ENCODE data around the gene PRPSAP1. TPM values are rescaled to one million over a fixed set of nuclear protein-coding genes. Genes with fewer than 3 reads are reported as not detected.

PRPSAP1 gene
- total RNA-seq, 1 donor from 2014 or later = 69.7 TPM

- Mint-ChIP-seq H3K36me3 (ENCODE audit: unreplicated experiment) (no peaks in the 10 kb centered on the region), H3K27ac (ENCODE audit: unreplicated experiment) (peak overlapping the region; percentile 80), H3K4me3 (ENCODE audit: unreplicated experiment) (peak overlapping the region; percentile 47), H3K27me3 (ENCODE audit: unreplicated experiment) (no peaks in the 10 kb centered on the region), H3K9me3 (ENCODE audit: unreplicated experiment) (no peaks in the 10 kb centered on the region), H3K4me1 (ENCODE audit: unreplicated experiment) (peaks cover 40% of the 10 kb centered on the region)
- TF ChIP-seq CTCF (IDR thresholded peaks at IDR 0.05) = no peak
- DNase-seq (ENCODE audit: extremely low spot score, unreplicated experiment) = no peak
These were observed 15.7 kb upstream of the PRPSAP1 start for GRCh38 chr17:76369379-76369778.

- Mint-ChIP-seq H3K4me1 (ENCODE audit: unreplicated experiment) (peaks cover 40% of the 10 kb centered on the region), H3K9me3 (ENCODE audit: unreplicated experiment) (no peaks in the 10 kb centered on the region), H3K27ac (ENCODE audit: unreplicated experiment) (peak overlapping the region; percentile 80), H3K4me3 (ENCODE audit: unreplicated experiment) (peak overlapping the region; percentile 47), H3K36me3 (ENCODE audit: unreplicated experiment) (no peaks in the 10 kb centered on the region), H3K27me3 (ENCODE audit: unreplicated experiment) (no peaks in the 10 kb centered on the region)
- peak; percentile 88 for DNase-seq (ENCODE audit: extremely low spot score, unreplicated experiment)
- TF ChIP-seq CTCF (IDR thresholded peaks at IDR 0.05) = no peak
These were observed 14.8 kb upstream of the PRPSAP1 start for GRCh38 chr17:76368545-76368944.

GRCh38 chr17:76367642-76368041, 13.9 kb upstream of the PRPSAP1 start:
- TF ChIP-seq CTCF (IDR thresholded peaks at IDR 0.05) = no peak
- Mint-ChIP-seq H3K4me3 (ENCODE audit: unreplicated experiment) (no peak overlapping the region), H3K36me3 (ENCODE audit: unreplicated experiment) (no peaks in the 10 kb centered on the region), H3K27me3 (ENCODE audit: unreplicated experiment) (no peaks in the 10 kb centered on the region), H3K9me3 (ENCODE audit: unreplicated experiment) (no peaks in the 10 kb centered on the region), H3K27ac (ENCODE audit: unreplicated experiment) (no peak overlapping the region), H3K4me1 (ENCODE audit: unreplicated experiment) (peaks cover 44% of the 10 kb centered on the region)
- DNase-seq (ENCODE audit: extremely low spot score, unreplicated experiment) = no peak

- Mint-ChIP-seq H3K4me1 (ENCODE audit: unreplicated experiment) (peaks cover 52% of the 10 kb centered on the region), H3K27me3 (ENCODE audit: unreplicated experiment) (no peaks in the 10 kb centered on the region), H3K9me3 (ENCODE audit: unreplicated experiment) (no peaks in the 10 kb centered on the region), H3K4me3 (ENCODE audit: unreplicated experiment) (no peak overlapping the region), H3K27ac (ENCODE audit: unreplicated experiment) (no peak overlapping the region), H3K36me3 (ENCODE audit: unreplicated experiment) (no peaks in the 10 kb centered on the region)
- no peak for DNase-seq (ENCODE audit: extremely low spot score, unreplicated experiment)
- no peak for TF ChIP-seq CTCF (IDR thresholded peaks at IDR 0.05)
These were observed 12.5 kb upstream of the PRPSAP1 start for GRCh38 chr17:76366247-76366646.

- no peaks in the 10 kb centered on the region for H3K27me3 Mint-ChIP-seq (ENCODE audit: unreplicated experiment)
- DNase-seq (ENCODE audit: extremely low spot score, unreplicated experiment) = no peak
- no peak for TF ChIP-seq CTCF (IDR thresholded peaks at IDR 0.05)
- H3K27ac Mint-ChIP-seq (ENCODE audit: unreplicated experiment) = no peak overlapping the region
- peaks cover 50% of the 10 kb centered on the region for H3K4me1 Mint-ChIP-seq (ENCODE audit: unreplicated experiment)
- no peaks in the 10 kb centered on the region for H3K9me3 Mint-ChIP-seq (ENCODE audit: unreplicated experiment)
- no peak overlapping the region for H3K4me3 Mint-ChIP-seq (ENCODE audit: unreplicated experiment)
- no peaks in the 10 kb centered on the region for H3K36me3 Mint-ChIP-seq (ENCODE audit: unreplicated experiment)
These were observed 11.7 kb upstream of the PRPSAP1 start for GRCh38 chr17:76365256-76365903.
